Large intestine (tissue), 3 donors: ENCODE data around the gene DDN. TPM values are rescaled to one million over a fixed set of nuclear protein-coding genes. Genes with fewer than 3 reads are reported as not detected.

Source experiments
- DNase-seq, 2 donors: peaks; one replicate each; pipeline versions ENCODE4 v3.0.0 to v3.0.0-alpha.2; 2013
- H3K27ac ChIP-seq: one replicate; pipeline ENCODE4 v1.5.1; 2013; ENCODE audit warnings: low read length
- H3K27me3 ChIP-seq: 2 replicates; pipeline ENCODE4 v1.6.1; 2013; ENCODE audit warnings: low read length; ENCODE audit not compliant: control insufficient read depth, insufficient read depth
- H3K36me3 ChIP-seq: 2 replicates; pipeline ENCODE4 v1.6.1; 2013; ENCODE audit warnings: low read length; ENCODE audit not compliant: control insufficient read depth, insufficient read depth
- H3K4me1 ChIP-seq: one replicate; pipeline ENCODE4 v1.6.1; 2013; ENCODE audit warnings: low read length; ENCODE audit not compliant: control insufficient read depth, insufficient read depth
- H3K4me3 ChIP-seq: one replicate; pipeline ENCODE4 v1.5.1; 2013; ENCODE audit warnings: low read length
- H3K9me3 ChIP-seq: one replicate; pipeline ENCODE4 v1.6.1; 2013; ENCODE audit warnings: mild to moderate bottlenecking, low read depth, low read length, moderate library complexity; ENCODE audit not compliant: control insufficient read depth
- WGBS: methylation state at CpG from one replicate; pipeline ENCODE4 v1.1.5; 2013; ENCODE audit warnings: low lambda C conversion rate; ENCODE audit not compliant: insufficient coverage; 5-methylcytosine and 5-hydroxymethylcytosine counted together
- polyA plus RNA-seq: library from polyadenylated mRNA; unstranded; fragments of 120-200 nt; gene quantifications from one replicate; pipeline ENCODE4 v1.2.1, GENCODE V29; 2013

DDN gene
- polyA plus RNA-seq, 1 donor, result 0.43 TPM

DNA sequence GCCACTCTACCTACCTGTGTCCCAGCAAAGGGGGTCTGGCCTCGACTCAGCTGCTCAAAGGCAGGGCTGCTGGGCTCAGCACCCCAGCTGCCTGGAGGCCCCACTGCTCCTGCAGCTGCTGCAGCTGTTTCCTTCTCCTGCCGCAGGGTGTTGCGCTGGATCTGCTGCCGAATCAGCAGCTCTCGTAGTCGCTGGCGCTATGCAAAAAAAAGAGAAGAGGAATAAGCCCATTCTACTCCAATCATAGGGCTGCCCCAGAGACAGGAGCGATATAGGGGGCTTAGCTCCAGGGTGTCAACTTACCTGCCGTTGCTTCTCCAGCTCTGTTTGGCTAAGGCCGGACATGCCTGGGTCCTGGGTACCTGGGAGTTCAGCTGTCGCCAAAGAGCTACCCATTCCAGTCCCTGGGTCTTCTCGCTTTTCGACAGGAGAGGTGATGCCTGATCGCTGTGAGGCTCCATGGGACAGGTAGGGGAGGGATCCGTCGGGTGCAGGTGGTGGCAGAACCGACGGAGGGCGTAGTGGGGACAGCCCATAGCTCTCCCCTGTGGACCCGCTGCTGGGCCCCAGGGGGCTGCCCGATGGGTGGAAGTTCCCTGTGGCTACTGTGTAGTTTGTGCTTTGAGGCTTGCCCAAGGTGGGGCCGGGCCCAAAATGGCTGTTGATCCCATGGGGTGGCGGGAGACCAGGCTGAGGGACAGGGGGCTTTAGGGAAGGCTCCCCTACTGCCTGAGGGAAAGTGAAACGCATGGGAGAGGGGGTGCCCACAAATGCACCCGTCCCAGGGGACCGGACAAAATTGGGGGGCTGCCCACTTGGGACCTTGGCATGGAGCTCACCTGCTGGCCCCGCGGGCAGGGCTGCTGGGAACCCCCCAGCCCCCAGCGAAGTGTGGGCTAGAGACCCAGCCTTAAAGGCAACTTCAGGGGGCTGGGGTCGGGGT lies 40.5 kb upstream of the DDN start:
- DNase-seq, result no peak
- Histone ChIP-seq H3K27ac (no peak overlapping the region), H3K4me1 (no peaks in the 10 kb centered on the region), H3K27me3 (no peaks in the 10 kb centered on the region), H3K4me3 (no peak overlapping the region), H3K9me3 (no peaks in the 10 kb centered on the region), H3K36me3 (peaks cover 92% of the 10 kb centered on the region)
- no CpG with 5 or more reads among the region's 30 CpGs for WGBS

- no peaks in the 10 kb centered on the region for H3K27me3 ChIP-seq
- H3K27ac ChIP-seq, result no peak overlapping the region
- no peaks in the 10 kb centered on the region for H3K4me1 ChIP-seq
- no peak for DNase-seq
- no peak overlapping the region for H3K4me3 ChIP-seq
- no peaks in the 10 kb centered on the region for H3K9me3 ChIP-seq
- 100% methylated on average over 1 of the region's 20 CpGs for WGBS
- H3K36me3 ChIP-seq, result peaks cover 92% of the 10 kb centered on the region
Observed at GRCh38 chr12:49038291-49038955, 39.2 kb upstream of the DDN start.

- Histone ChIP-seq H3K9me3 (no peaks in the 10 kb centered on the region), H3K27me3 (no peaks in the 10 kb centered on the region), H3K4me3 (no peak overlapping the region), H3K36me3 (peaks cover 92% of the 10 kb centered on the region), H3K4me1 (no peaks in the 10 kb centered on the region), H3K27ac (no peak overlapping the region)
- WGBS, result no CpG with 5 or more reads among the region's 7 CpGs
- DNase-seq, result no peak
Observed at GRCh38 chr12:49037947-49038237, 38.7 kb upstream of the DDN start.

GRCh38 chr12:49037111-49037946 lies 38.2 kb upstream of the DDN start:
- Histone ChIP-seq H3K4me3 (no peak overlapping the region), H3K9me3 (no peaks in the 10 kb centered on the region), H3K27me3 (no peaks in the 10 kb centered on the region), H3K27ac (no peak overlapping the region), H3K36me3 (peaks cover 92% of the 10 kb centered on the region), H3K4me1 (no peaks in the 10 kb centered on the region)
- WGBS, result no CpG with 5 or more reads among the region's 9 CpGs
- no peak for DNase-seq

DNA sequence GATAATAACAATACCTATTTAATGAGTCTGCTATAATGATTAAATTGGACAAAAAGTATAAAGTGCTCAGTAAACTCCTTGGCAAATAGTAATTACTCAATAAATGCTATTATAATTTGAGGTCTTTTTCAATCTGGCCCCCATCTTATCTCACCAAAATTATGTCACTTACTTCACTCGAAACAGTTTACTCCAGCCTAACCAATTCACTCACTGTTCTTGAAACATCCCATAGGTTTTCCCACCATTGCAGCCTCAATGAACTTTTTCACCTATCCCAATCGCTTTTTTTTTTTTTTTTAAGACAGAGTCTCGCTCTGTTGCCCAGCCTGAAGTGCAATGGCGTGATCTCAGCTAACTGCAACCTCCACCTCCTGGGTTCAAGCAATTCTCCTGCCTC lies 36.9 kb upstream of the DDN start:
- no peaks in the 10 kb centered on the region for H3K9me3 ChIP-seq
- no peak for DNase-seq
- no peak overlapping the region for H3K27ac ChIP-seq
- no peaks in the 10 kb centered on the region for H3K4me1 ChIP-seq
- H3K36me3 ChIP-seq, result peaks cover 92% of the 10 kb centered on the region
- 100% methylated on average over 2 of the region's 4 CpGs for WGBS
- H3K4me3 ChIP-seq, result no peak overlapping the region
- H3K27me3 ChIP-seq, result no peaks in the 10 kb centered on the region

DNA sequence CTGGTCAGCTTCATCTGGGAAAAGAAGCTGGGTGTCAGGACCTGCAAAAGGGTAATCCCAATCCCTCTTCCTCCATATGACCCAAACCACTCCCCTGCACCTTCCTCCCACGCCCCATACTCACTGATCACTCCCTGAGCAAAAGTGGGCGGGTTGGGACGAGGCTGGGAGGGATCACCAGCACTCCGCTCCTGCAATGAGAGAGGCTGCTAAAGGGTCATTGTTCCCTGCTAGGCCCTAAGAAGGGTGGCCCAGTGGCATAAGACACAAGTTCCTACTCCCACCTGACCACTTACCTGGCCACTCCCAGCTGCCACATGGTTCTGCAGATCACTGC lies 35.1 kb upstream of the DDN start:
- no peaks in the 10 kb centered on the region for H3K27me3 ChIP-seq
- no peak overlapping the region for H3K4me3 ChIP-seq
- no peaks in the 10 kb centered on the region for H3K4me1 ChIP-seq
- no peak overlapping the region for H3K27ac ChIP-seq
- no CpG with 5 or more reads among the region's 4 CpGs for WGBS
- H3K9me3 ChIP-seq, result no peaks in the 10 kb centered on the region
- DNase-seq, result no peak
- H3K36me3 ChIP-seq, result peaks cover 91% of the 10 kb centered on the region

DNA sequence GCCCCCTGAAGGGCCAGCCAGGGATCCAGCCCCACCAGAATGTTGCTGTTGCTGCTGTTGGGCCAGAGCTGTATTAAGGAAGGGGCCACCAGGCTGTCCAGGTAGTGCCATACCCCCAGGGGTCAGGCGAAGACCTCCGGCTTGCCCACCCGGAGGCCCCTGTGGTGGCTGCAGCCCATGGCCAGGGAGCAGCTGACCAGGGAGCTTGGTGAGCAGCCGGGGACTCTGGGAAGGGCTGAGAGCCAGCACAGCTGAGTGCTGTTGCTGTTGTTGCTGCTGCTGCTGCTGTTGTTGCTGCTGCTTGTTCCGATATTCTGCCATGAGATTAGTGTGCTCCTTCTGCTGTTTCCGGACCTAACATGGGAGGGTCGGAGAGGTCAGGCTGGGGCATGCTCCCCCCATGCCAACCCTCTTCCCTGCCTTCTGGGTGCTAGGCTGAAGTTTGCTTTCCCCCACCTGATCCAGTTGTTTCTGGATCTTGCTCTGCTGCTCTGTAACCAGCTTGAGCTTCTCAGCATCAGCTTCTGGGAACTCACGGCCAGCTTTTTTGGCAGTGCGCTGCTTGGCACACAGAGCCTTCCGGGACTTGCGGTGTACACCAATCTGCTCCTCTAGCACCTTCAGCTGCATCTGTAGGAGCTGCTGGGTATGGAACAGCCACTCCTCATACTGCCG lies 34.6 kb upstream of the DDN start:
- DNase-seq, result no peak
- no CpG with 5 or more reads among the region's 12 CpGs for WGBS
- peaks cover 91% of the 10 kb centered on the region for H3K36me3 ChIP-seq
- H3K9me3 ChIP-seq, result no peaks in the 10 kb centered on the region
- no peaks in the 10 kb centered on the region for H3K27me3 ChIP-seq
- H3K4me1 ChIP-seq, result no peaks in the 10 kb centered on the region
- H3K27ac ChIP-seq, result no peak overlapping the region
- H3K4me3 ChIP-seq, result no peak overlapping the region

- no peak for DNase-seq
- no CpG with 5 or more reads among the region's 3 CpGs for WGBS
- Histone ChIP-seq H3K9me3 (no peaks in the 10 kb centered on the region), H3K27me3 (no peaks in the 10 kb centered on the region), H3K36me3 (peaks cover 91% of the 10 kb centered on the region), H3K27ac (no peak overlapping the region), H3K4me3 (no peak overlapping the region), H3K4me1 (no peaks in the 10 kb centered on the region)
Observed at GRCh38 chr12:49032679-49033447, 33.7 kb upstream of the DDN start.

- peaks cover 91% of the 10 kb centered on the region for H3K36me3 ChIP-seq
- H3K27me3 ChIP-seq, result no peaks in the 10 kb centered on the region
- H3K4me3 ChIP-seq, result no peak overlapping the region
- H3K27ac ChIP-seq, result no peak overlapping the region
- DNase-seq, result no peak
- H3K9me3 ChIP-seq, result no peaks in the 10 kb centered on the region
- WGBS, result no CpG with 5 or more reads among the region's 4 CpGs
- no peaks in the 10 kb centered on the region for H3K4me1 ChIP-seq
Observed at GRCh38 chr12:49032276-49032675, 33.1 kb upstream of the DDN start.
